GM12878 (cell line): ENCODE data around the gene KIZ.
A peak's percentile ranks its signal among the peaks of the same experiment; 100 is the strongest.

ENCODE experiments used
- ASH2L ChIP-seq: fragments of 300-600, 200-600 bp; sonication (generic); IDR thresholded peaks from 2 replicates; pipeline ENCODE4 v1.6.1; 2017; ENCODE audit warnings: low read depth, mild to moderate bottlenecking, borderline replicate concordance
- CTCF ChIP-seq, 3 experiments: IDR thresholded peaks in 2 of 3; conservative IDR thresholded peaks in 1 of 3; 2 replicates each; pipeline ENCODE4 v1.5.1; 2011; ENCODE audit warnings: low read depth in 3 of 3, low read length in 3 of 3, mild to moderate bottlenecking in 3 of 3, control low read depth in 2 of 3, moderate library complexity in 2 of 3, inconsistent platforms in 1 of 3, mixed read lengths in 1 of 3; ENCODE audit not compliant: control insufficient read depth in 2 of 3, insufficient read depth in 1 of 3; ENCODE audit errors: extremely low read depth in 1 of 3
- EZH2 ChIP-seq: IDR thresholded peaks from 2 replicates; pipeline ENCODE4 v1.6.1; 2012; ENCODE audit warnings: low read depth, mild to moderate bottlenecking, control low read depth, inconsistent platforms, low read length, borderline replicate concordance; ENCODE audit not compliant: control insufficient read depth
- MEF2A ChIP-seq: IDR thresholded peaks from 2 replicates; pipeline ENCODE4 v1.6.1; 2011; ENCODE audit warnings: low read depth, mild to moderate bottlenecking, low read length, moderate library complexity; ENCODE audit not compliant: insufficient read depth
- MLLT1 ChIP-seq: fragments of 450-650 bp; IDR thresholded peaks from 2 replicates; pipeline ENCODE4 v1.6.1; 2016; ENCODE audit warnings: mild to moderate bottlenecking
- NR2C2 ChIP-seq: IDR thresholded peaks from 2 replicates; pipeline ENCODE4 v1.6.1; 2011; ENCODE audit warnings: borderline replicate concordance, low read depth; ENCODE audit not compliant: control insufficient read depth, insufficient read length
- POLR2A ChIP-seq: IDR thresholded peaks from 2 replicates; pipeline ENCODE4 v1.6.1; 2011; ENCODE audit warnings: low read depth, mild to moderate bottlenecking, low read length
- RAD21 ChIP-seq: IDR thresholded peaks from 2 replicates; pipeline ENCODE4 v1.6.1; 2011; ENCODE audit warnings: mild to moderate bottlenecking, low read depth, low read length, moderate library complexity; ENCODE audit not compliant: insufficient read depth
- REST ChIP-seq: IDR thresholded peaks from 2 replicates; pipeline ENCODE4 v1.6.1; 2012; ENCODE audit warnings: mild to moderate bottlenecking, low read depth, low read length
- RFX5 ChIP-seq: IDR thresholded peaks from 2 replicates; pipeline ENCODE4 v1.6.1; 2011; ENCODE audit warnings: low read depth, low read length, improper control_type of control experiment
- SRF ChIP-seq, 2 experiments: IDR thresholded peaks; 2 replicates each; pipeline ENCODE4 v1.6.1; 2011; ENCODE audit warnings: low read depth in 2 of 2, low read length in 2 of 2, mild to moderate bottlenecking in 1 of 2, moderate library complexity in 1 of 2
- ZBTB4 ChIP-seq: fragments of 450-650 bp; formaldehyde crosslinking; IDR thresholded peaks from 2 replicates; pipeline ENCODE4 v1.4.0; 2022; ENCODE audit warnings: mild to moderate bottlenecking, moderate library complexity
- ZBTB40 ChIP-seq: fragments of 450-650 bp; IDR thresholded peaks from 2 replicates; pipeline ENCODE4 v1.6.1; 2016; ENCODE audit warnings: mild to moderate bottlenecking, moderate library complexity, borderline replicate concordance

GRCh38 chr20:21100578-21101452 is 25.1 kb upstream of the KIZ start:
- TF ChIP-seq REST (no peak), CTCF (IDR thresholded peaks at IDR 0.05 in 2 of 3, conservative IDR thresholded peaks at IDR 0.05 in 1 of 3; ENCODE audit: control insufficient read depth in 2 of 3, extremely low read depth in 1 of 3, insufficient read depth in 1 of 3, low read depth in 3 of 3, low read length in 3 of 3) (no peak), EZH2 (peak; percentile 28; the same call in 1 of the 2 replicates), ZBTB40 (no peak), NR2C2 (no peak), RAD21 (no peak), MLLT1 (no peak), RFX5 (no peak), ASH2L (no peak), POLR2A (no peak), MEF2A (no peak), SRF (IDR thresholded peaks at IDR 0.05; ENCODE audit: low read depth in 2 of 2, low read length in 2 of 2) (no peak), ZBTB4 (CRISPR knock-in tag) (no peak)
